HG02981 (cell line): Measurements from ENCODE around the gene TMED10.
"Not testable (repeated sequence)": the region's sequence is repeated elsewhere in the genome, so short reads cannot be mapped to it uniquely, and the experiment has no call there.

Experiments used
- ATAC-seq: cut with Tn5 transposase; IDR thresholded peaks from one replicate; pipeline ENCODE4 v1.9.1; 2021; ENCODE audit warnings: mild to moderate bottlenecking, moderate library complexity; ENCODE audit not compliant: unreplicated experiment

Gene TMED10

DNA sequence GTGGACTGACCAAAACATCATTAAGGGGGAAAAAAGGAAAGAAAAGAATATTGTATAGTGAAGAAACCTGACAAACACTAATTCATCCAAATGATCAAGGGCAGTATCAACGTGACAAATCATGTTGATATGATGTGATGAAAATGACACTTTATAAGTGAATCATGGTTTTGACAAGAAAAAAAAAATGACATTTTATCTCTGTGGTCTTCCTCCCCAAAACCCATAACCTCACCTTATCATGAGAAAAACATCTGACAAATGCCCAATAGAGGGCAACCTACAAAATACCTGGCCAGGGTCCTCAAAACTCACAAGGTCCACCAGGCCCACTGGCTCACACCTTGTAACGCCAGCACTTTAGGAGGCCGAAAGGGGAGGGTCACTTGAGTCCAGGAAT is 13.8 kb downstream of the TMED10 start:
- ATAC-seq: no peak

GRCh38 chr14:75158843-75159614 is 17.4 kb downstream of the TMED10 start:
- ATAC-seq: peak; percentile 56

- no peak for ATAC-seq
These were observed 19.5 kb downstream of the TMED10 start for GRCh38 chr14:75156901-75157300.

DNA sequence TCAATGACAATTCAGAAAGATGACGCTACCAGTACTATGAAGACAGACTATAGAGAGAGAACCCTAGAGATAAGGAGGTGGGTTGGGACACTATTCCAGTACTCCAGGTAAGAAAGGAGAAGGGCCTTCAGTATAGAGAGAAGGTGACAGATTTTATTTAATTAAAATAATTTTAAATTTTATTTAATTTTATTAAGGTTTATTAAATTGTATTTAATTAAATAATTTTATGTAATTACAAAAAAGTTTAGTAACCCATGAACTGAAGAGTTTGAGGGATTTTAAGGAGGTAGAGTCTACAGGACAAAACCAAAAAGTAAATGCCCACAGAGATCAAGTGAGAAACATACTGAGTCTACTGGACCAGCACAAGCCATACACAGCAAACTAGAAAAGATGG is 20.3 kb downstream of the TMED10 start:
- no peak for ATAC-seq

GRCh38 chr14:75155169-75155568 is 21.2 kb downstream of the TMED10 start:
- no peak for ATAC-seq

DNA sequence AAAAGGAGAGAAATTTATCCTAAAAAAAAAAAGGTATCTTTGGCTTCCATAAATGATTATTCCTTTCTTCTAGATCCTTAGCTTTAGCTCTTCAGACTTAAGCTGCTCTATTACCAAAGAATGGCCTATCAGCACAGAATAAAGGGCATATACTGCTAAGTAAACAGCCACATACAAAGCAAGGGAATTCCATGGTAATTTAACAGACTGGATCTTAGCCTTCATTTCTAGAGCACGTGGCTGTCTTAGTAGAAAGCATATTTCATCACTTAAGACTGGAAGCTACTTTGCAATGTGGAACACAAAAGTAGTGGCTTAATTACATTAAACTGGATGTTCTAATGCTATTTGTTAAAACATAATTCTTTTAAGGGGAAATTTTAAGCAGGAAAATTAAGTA is 23.1 kb downstream of the TMED10 start:
- ATAC-seq: no peak

GRCh38 chr14:75151851-75152250 is 24.6 kb downstream of the TMED10 start:
- no peak for ATAC-seq

DNA sequence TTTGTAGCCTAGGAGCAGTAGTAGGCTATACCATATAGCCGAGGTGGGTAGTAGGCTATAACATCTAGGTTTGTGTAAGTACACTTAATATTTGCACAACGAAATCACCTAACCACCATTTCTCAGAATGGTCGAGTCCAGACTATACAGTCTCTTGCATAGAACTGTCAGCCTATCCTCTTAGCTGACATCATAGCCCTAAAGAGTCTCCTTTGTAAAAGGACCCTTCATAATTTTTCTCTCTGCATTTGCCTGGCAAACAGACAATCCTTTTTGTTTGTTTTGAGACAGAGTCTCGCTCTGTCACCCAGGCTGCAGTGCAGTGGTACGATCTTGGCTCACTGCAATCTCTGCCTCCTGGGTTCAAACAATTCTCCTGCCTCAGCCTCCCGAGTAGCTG is 25.8 kb downstream of the TMED10 start:
- not testable (repeated sequence) for ATAC-seq

DNA sequence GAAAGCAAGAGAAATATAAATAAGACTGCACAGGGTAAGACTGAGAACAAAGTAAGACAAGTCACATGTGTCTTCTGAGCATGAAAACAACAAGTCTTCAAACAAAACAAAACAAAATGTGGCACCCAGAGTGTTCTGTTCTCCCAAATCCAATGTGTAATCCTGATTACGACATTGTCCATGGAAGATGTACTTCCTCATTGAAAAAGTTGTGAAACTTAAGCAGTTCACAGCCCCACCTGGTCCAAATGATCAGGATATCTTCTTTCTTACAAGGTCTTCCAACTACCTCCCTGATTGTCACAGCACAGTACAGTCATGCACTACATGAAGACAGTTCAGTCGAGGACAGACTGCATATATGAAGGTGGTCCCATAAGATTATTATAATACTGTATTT is 26.3 kb downstream of the TMED10 start:
- ATAC-seq: no peak

GRCh38 chr14:75147423-75148071 is 28.9 kb downstream of the TMED10 start:
- ATAC-seq: no peak

DNA sequence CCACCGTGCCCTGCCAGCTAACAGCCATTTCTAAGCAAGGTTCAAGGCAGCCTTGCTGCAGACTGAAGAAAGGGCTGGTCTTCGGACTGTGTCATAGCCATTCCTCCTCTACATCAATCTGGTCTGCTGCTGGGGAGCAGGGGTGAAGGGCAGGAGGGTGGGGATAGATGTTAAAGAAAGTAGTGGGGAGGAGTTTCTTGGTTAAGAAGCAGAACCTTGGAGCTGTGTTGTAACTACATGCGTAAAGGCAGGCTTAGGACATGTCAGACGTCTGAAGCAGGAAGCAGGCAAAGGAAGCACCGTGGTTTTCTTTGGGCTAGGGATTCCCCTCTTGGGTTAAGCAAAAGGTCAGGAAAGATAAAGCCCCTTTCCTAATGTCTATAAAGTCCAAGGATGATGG is 31.5 kb downstream of the TMED10 start:
- no peak for ATAC-seq

- no peak for ATAC-seq
These were observed 32.5 kb downstream of the TMED10 start for GRCh38 chr14:75143761-75144527.

- no peak for ATAC-seq
These were observed 33.9 kb downstream of the TMED10 start for GRCh38 chr14:75142494-75142893.

- no peak for ATAC-seq
These were observed 34.4 kb downstream of the TMED10 start for GRCh38 chr14:75141967-75142366.

DNA sequence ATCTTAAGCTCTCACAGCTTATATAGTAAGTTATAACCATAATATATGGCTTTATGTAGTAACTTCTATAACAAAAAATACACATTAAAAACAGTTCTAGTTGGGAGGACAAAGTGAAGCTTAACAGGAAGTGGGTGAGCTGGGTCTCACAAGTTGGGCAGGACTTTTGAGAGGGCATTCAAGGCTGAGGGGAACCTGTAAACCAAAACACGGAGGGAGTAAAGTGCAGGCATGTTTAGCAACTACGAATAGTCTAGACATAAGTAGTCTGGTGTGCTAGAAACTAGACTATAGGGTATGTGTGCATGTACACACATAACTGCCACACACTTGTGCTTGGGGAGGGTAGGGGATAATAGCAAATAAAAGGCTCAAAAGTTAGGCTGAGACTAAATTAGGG is 35.4 kb downstream of the TMED10 start:
- no peak for ATAC-seq

- ATAC-seq: no peak
These were observed 35.8 kb downstream of the TMED10 start for GRCh38 chr14:75140620-75141019.

DNA sequence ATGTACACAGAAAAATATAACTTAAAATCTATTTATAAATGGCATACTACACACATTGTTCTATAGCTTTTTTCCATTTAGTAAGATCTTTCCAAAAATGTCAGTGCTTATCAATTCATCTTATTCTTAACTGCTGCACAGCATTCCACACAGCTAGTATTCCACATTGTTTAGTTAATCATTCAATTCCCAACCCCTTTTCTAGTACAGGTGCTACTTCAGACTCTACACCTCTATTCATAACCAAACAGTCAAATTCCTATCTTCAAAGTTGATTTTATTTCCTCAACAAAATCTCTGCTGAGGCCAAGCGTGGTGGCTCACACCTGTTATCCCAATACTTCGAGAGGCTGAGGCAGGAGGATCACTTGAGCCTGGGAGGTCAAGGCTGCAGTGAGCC is 37.2 kb downstream of the TMED10 start:
- ATAC-seq: no peak

- no peak for ATAC-seq
These were observed 37.9 kb downstream of the TMED10 start for GRCh38 chr14:75138492-75138891.

GRCh38 chr14:75134644-75135043 is 41.8 kb downstream of the TMED10 start:
- no peak for ATAC-seq

DNA sequence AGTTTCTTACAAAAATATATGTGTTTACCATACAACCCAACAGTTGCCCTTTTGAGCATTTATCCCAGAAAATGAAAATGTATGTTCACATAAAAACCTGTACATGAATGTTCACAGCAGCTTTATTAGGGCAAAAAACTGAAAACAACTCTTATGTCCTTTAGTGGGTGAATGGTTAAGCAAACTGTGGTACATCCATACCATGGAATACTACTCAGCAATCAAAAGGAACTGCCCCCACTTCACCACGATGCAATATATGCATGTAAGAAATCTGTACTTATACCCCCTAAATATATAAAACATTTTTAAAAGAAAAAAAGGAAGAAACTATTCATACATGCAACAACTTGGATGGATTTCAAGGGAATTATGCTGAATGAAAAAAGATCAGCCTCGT is 42.8 kb downstream of the TMED10 start:
- ATAC-seq: no peak

DNA sequence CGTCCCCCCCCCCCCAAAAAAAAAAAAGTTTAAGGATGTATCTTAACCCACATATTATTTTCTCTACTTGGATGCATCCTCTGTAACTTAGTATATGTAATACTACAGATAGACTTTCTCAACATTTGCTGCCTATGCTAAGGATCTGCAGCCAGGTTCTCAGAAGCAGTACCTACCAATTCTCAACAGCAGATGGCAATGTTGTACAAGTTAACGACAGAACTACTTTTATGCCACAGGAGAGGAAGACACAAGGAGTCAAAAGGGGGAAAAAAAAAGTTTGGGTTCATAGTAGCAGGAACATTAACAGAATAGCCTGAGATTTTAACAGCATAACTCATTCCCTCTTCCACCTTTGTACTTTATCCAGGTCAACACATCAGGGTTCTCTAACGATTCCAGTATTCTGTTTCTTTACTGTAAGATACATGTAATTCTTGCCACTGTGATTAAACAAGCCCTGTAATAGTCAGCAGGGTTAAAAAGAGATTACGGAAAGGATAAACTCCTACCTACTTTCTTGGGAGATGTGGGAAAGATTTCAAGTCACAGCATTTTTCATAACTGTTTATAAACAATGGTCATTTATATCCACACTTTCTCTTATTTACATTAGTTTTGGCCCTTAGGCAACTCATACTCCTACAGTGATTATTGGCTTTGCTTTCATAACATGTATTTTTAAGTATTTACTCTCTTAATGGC is 43.9 kb downstream of the TMED10 start:
- ATAC-seq: no peak
